GM18868 (cell line): ENCODE results near the gene MCM6.

Experiments used
- ATAC-seq: cut with Tn5 transposase; IDR thresholded peaks from one replicate; pipeline ENCODE4 v1.9.1; 2021; ENCODE audit warnings: mild to moderate bottlenecking, moderate library complexity; ENCODE audit not compliant: unreplicated experiment

Gene MCM6

DNA sequence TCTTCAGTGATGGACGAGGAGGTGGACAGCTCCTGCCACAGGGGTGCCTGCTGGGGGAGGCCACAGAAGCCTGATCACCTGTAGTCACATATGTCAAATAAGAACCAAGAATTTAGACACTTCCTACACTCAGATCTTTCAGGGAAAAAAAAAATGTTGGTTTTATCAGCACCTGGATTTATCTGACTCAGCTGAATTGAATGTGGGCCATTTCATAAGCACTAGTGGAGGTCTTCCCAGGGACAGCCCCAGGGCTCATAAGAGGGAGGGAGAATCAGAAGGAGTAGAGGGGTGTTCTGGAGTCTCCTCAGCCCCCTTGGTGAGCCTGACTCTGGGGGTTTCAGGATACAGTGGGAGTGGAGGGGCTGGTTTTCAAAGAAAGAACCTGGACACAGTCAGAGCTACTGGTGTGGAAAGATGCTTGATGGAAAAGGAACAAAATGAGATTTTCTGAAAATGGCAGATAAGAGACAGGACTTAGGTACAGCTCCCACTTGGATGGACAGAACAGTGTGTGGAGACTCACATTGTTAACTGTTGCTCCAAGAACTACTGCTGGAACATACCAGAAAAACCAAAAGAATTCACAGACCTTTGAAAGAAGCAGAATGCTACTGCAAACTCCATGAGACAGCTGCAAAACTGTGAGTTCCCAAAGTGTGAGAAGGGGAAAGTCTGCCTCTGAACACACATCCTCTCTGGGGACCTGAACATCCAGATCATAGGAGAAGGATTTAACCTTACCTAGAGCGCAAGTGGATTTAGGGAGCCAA lies 84.6 kb downstream of the MCM6 start:
- ATAC-seq, result no peak

GRCh38 chr2:135790423-135790822 lies 85.8 kb downstream of the MCM6 start:
- no peak for ATAC-seq
